ENCODE measurements around the gene DIPK1A.
"Not testable (repeated sequence)": the region's sequence is repeated elsewhere in the genome, so short reads cannot be mapped to it uniquely, and the experiment has no call there.

DIPK1A gene

DNA sequence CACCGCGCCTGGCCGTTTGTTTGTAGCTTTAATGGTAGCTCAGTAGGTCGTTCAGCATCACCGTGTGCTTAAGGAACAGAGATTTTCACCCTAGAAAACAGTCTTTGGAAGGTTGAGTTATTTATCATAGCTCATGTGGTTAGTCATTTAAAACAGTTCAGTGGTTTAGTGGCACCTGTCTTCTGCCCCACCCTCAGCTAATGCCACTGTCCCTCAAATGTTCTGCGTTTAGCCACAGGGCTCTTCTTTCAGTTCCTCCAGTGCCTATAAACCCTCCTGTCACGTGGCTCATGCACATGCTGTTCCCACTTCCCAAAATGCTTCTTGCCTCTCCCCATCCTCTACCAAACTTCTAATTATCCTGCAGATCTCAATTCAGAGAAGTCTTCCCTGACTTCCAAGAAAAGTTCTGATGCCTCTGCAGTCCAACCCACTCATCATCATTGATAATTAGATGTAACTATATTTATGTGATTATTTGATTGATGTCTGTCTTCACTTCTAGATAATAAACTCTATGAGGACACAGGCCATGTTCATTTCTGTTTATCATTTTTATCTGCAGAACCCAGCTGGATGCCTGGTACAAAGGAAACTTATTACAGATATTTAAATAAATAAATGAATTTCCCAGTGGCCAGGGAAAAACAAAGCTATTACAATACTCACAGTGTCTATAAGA is 14.4 kb upstream of the DIPK1A start:
- DNase-seq = no peak

GRCh38 chr1:92974112-92974511 is 12.8 kb upstream of the DIPK1A start:
- DNase-seq = not testable (repeated sequence)

DNA sequence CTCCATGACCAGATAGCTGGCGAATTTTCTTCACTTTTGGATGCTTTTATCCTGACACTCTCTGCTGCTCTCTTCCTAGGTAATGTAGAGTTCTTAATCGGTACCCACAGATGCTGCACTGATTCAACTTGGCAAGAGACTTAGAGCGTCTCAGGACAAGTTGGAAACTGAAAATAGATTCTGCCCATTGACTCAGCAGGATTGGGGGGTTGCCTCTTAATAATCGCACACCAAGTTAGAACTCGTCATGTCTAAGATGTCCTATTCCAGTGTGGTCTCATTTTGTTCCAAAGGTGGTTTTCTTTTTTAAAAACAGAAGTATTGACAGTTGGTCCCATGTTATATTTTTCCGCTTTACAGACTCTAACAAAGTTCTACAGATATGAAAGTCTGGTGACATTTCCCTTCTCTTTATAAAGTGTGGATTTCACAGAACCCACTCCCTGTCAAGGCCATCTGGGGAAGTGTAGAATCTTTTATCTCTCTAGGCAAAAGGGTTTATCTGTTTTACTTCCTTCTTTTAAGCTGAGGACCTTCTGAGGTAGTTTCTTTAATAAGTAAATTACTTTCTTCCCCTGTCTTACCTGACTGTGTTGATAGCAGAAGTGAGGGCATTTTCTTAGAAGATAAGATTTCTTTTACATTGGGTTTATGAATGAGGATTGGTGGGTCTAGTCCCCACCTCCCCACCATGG is 12.1 kb upstream of the DIPK1A start:
- no peak for DNase-seq

GRCh38 chr1:92972409-92973129 is 11.3 kb upstream of the DIPK1A start:
- no peak for DNase-seq

GRCh38 chr1:92971932-92972331 is 10.7 kb upstream of the DIPK1A start:
- not testable (repeated sequence) for DNase-seq

- DNase-seq = no peak
Observed at GRCh38 chr1:92970990-92971689, 9.9 kb upstream of the DIPK1A start.

DNA sequence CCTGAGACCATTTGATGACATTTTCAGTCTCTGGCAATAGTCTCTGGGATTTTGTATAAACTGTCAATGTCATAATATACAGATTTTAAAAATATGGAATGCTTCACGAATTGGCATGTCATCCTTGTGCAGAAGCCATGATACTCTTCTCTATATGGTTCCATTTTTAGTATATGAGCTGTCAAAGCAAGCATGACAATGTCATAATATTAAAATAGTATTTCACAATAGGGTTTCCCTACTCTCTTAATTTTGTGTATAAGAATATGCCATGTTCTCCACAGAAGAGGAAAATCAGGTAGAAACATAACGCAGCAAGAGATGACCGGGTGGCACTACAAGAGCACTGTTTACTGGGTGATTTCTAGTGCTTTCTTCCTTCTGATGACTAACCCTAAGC is 8.3 kb upstream of the DIPK1A start:
- no peak for DNase-seq

DNA sequence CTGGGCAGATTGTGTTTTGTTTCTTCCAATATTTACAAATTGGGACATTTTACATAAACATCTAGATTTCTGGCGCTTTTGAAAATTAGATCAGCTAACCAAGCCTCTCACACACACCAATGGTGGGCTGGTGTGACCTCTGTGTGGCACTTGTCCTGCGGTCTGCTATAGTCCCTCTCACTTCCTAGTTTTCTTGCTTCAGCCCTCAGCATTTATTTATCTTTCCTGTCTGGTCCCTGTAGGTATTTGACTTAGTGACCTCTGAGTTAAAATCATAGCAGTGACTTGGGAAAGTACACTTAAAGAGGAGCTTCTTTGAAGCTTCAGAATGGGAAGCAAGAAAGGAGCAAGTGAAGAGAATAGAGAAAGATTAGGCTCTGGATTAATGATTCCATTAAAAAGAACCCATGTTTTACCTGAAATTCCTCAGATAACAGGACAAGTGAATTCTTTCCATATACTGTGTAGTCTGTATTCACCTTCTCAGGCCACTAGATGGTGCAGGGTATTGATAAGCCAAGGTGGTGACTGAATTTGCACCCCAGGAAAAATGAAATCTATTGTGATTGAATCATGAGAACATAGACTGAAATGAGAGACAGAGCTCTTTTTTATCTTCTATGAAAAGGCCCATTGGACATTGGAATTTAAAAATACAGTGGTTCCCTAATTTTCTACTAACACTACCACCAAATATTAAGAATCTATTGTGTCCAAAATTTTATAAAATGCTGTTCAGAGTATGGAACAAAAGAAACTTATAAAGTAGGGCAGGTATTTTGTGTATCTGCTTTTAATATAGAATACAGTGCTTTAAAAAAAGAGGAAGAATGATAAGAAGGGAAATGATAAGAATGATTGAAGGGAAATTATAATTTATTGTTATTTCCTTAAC is 7.1 kb upstream of the DIPK1A start:
- DNase-seq = peak; percentile 28

GRCh38 chr1:92964998-92965397 is 3.7 kb upstream of the DIPK1A start:
- no peak for DNase-seq

DNA sequence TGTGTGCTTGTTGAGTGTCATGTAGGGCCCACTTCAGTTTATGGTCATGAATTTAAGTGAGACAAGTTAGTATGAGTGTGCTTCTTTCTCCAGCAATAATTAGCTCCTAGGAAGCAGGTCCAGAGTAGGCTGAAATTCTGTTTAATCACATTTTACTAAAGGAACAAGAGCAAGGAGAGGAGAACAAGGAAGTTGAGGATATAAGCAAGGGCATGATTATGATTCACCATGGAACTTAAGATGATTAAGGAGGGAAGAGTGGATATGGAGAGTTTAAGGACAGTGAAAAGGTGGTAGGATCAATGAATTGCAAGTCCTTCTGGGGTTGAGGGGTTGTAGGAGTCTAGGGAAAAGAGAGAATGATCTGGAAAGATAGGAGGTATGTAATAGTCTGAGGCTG is 3.1 kb upstream of the DIPK1A start:
- DNase-seq = no peak

DNA sequence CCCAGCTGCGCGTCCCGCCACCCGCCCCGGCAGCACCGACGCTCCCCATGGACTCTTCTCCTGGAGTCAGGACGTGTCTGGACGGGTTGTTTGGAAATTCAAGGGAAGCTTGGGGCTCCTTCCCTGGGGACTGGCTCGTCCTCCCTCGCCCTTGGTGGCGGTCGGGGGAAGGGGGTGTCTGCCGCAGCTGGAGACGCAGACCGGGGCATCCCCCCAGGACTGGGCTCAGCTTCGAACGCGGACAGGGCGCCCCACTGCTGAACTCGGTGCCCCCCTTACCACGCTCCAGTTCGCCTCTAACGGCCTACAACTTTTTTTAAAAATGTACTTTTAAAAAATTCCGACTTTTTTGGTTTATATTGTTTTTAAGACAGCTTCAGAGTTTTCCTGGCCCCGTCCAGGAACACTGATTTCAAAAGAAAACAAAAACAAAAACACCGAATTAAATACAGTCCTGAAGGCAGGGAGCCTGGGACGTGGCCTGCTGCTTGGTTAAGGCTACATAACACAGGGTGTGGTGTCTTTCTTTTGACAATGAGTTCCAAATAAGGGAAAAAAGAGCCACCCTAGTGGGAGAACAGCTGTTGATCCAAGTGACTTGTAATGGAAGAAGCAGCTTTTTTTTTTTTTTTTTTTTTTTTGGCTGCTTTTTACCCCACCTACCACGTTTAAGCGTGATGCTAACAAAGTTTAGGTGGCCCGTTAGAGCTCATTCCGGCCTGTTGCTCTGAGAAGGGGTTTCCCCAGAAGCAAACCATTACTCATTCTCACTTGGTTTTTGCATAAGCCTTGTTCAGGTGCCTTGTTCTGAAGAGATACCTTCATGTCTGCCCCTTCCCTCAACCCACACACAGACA is 862 bp upstream of the DIPK1A start:
- peak; percentile 77 for DNase-seq

DNA sequence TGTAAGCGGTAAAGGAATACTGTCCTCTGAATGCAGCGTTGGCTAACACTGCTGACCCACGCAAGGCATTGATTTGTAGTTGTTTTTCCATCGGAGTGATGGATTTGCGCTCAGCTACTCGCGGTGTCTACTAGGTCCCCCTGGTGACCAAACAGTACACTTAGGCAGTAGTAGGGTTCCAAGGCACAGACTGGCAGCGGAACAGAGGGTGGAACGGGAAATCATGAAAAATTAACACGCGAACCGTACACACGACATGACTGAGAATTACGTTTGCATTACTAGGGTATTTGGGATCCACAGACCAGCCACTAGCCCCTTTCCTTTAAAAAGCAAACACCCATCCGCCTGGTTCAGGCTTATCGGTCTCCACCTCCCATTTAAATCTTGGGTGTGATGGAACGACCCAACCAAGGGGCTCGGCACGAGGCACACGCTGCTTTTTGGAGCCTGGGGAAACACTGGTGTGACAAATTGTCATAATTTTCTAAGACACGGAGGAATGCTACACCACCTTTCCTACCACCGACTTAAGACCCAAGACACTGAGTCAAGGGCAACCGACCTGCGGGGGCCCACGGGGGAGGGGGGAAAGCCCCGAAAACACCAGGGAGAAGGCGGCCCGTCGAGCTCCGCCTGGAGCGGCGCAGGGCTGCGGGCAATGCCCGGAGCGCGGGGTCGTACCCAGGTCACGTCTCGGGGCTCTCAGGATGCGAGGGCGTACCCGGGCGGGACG is 699 bp downstream of the DIPK1A start:
- peak; percentile 67 for DNase-seq

DNA sequence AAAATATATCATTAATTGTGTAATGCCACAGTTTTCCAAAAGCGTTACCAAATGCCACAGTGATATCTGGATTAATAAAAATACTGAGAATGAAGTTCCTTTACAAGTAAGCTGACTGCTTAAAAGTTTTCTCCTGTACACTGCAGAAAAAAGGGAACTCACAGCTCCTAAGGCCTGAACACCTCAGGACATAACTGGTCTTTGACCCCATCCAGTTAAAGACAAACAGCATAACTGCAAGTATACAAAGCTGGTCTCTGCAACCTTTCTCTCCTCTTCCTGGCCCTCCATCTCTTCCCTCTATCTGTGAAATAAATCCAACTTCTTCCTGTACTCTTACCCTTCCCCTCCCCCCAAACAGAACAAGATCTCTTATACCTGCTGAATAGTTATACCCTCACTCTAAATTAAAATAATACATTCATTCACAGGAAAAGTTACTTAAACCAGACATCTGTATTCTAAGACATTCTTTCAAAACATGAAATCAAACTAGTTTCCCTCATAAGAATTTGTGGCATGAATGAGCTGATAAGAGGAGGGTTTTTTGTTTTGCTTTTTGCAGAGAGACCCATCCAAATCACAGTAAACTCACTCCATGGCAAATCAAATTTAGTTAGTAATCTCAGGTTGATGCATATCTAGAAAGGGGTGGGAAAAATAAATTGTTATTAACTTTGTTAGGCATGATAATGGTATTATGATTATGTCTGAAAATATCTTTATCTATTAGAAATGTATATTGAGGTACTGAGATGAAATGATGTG is 2.9 kb downstream of the DIPK1A start:
- DNase-seq = no peak

DNA sequence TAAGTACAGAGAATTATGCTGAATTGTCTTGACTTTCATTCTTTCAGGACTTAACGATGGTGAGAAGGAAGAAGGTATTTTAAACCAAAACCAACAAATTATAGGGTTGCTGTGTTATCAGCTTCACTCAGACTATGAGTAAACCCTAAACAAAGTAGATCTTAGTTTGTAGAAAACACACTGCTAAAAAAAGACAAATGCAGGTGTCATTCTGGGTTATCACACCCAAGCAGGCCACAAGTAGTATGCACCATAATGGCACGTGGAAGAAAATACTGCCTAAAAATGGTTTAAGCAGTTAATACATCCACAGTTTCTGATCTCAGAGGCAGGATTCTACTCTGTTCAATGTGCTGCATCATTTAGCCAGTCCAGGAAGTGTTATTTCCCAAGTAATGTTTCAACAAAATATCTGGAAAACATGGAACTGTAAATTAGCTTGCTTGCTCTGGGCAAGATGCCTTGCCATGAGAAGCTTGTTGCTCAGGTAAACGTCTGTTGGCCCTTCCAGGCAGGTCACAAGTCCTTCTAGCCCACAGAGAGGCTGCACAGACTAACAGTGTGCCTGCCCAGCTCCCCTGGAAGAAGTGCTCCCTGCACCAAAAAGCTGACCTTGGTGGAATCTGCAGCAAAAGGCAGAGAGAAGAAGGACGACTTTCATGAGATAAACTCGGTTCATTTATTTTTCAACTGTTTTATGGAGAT is 4.1 kb downstream of the DIPK1A start:
- DNase-seq = no peak

DNA sequence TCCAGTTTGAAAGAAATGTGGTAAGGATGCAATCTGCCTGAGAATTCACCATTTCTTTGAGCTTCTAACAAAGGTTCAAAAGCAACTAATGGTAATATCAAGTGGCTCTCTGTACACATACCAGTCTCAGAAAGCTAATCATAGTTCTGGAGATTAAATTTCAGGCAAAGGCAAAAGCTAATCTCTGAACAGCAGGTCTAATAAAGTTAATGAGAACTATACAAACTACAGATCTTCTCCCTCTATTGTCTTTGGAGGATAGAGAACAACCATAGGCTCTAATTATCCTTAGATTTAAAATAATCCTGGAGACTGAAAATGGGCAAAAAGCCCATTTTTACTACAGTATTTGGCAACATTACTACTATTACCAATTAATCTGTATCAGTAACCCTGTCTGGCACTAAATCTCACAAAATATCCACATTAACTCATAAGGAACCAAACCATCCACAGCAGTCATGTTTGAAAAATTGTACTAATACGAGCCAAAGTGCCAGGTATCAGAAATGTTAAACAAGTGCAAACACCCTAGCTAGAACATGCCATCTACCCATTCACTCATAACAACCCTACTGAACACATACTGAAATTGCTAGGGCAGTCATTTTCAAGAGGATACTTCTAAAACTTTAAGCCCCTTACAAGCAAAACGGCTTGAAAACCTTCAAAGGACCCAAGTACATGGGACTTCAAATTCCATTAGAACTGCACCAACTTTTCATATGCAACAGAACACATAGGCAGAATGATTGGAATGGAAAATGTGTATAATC is 4.8 kb downstream of the DIPK1A start:
- no peak for DNase-seq

GRCh38 chr1:92953491-92953890 is 7.8 kb downstream of the DIPK1A start:
- DNase-seq = peak; percentile 47

DNA sequence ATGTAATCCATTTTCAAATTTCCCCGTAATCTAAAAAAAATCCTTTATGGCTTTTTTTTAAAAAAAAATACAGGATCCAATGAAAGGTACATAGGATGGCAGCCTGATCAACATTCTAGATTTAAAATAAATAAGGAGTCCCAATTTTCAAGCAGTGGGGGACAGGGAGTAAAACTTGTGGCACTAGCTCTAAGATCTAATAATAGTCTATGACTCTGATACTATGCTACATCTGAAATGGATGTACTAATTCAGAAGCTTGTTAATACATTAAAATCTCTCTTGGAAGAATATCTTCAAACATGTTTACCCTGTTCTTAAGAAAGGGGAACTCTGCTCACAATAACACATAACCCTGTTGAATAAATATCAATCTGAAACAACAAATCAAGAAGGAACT is 8.5 kb downstream of the DIPK1A start:
- DNase-seq = no peak

- DNase-seq = peak; percentile 22
Observed at GRCh38 chr1:92951141-92951582, 10.1 kb downstream of the DIPK1A start.
